ENCODE measurements around the gene PAX3.

Gene PAX3

GRCh38 chr2:222289278-222290160 lies 9.3 kb downstream of the PAX3 start:
- no peak for TF ChIP-seq REST (IDR thresholded peaks at IDR 0.05; ENCODE audit: insufficient read depth in 1 of 2, low read depth in 2 of 2, low read length in 2 of 2)

GRCh38 chr2:222288590-222289277 lies 10.1 kb downstream of the PAX3 start:
- TF ChIP-seq SIN3A (IDR thresholded peaks at IDR 0.05; ENCODE audit: borderline replicate concordance, insufficient read depth, low read length), result no peak
- TF ChIP-seq REST (IDR thresholded peaks at IDR 0.05; ENCODE audit: insufficient read depth in 1 of 2, low read depth in 2 of 2, low read length in 2 of 2), result no peak
- no peak for TF ChIP-seq TAF1 (IDR thresholded peaks at IDR 0.05; ENCODE audit: borderline replicate concordance, insufficient read depth, low read length)
- no peak for TF ChIP-seq FOXP2 (optimal IDR thresholded peaks at IDR 0.05; ENCODE audit: borderline replicate concordance, extremely low read depth, extremely low read length, insufficient read depth)

- TF ChIP-seq POLR2AphosphoS5 (IDR thresholded peaks at IDR 0.05; ENCODE audit: low read depth, low read length) (no peak), REST (IDR thresholded peaks at IDR 0.05; ENCODE audit: insufficient read depth in 1 of 2, low read depth in 2 of 2, low read length in 2 of 2) (no peak), TAF1 (IDR thresholded peaks at IDR 0.05; ENCODE audit: borderline replicate concordance, insufficient read depth, low read length) (no peak), FOXP2 (optimal IDR thresholded peaks at IDR 0.05; ENCODE audit: borderline replicate concordance, extremely low read depth, extremely low read length, insufficient read depth) (no peak), SIN3A (IDR thresholded peaks at IDR 0.05; ENCODE audit: borderline replicate concordance, insufficient read depth, low read length) (no peak)
Measured at GRCh38 chr2:222287862-222288479, 10.8 kb downstream of the PAX3 start.

GRCh38 chr2:222284466-222284865 lies 14.3 kb downstream of the PAX3 start:
- no peak for TF ChIP-seq SIN3A (IDR thresholded peaks at IDR 0.05; ENCODE audit: borderline replicate concordance, insufficient read depth, low read length)

GRCh38 chr2:222283634-222284033 lies 15.2 kb downstream of the PAX3 start:
- TF ChIP-seq POLR2AphosphoS5 (IDR thresholded peaks at IDR 0.05; ENCODE audit: low read depth, low read length) (no peak), FOXP2 (optimal IDR thresholded peaks at IDR 0.05; ENCODE audit: borderline replicate concordance, extremely low read depth, extremely low read length, insufficient read depth) (no peak), REST (IDR thresholded peaks at IDR 0.05; ENCODE audit: insufficient read depth in 1 of 2, low read depth in 2 of 2, low read length in 2 of 2) (no peak), SIN3A (IDR thresholded peaks at IDR 0.05; ENCODE audit: borderline replicate concordance, insufficient read depth, low read length) (no peak), TAF1 (IDR thresholded peaks at IDR 0.05; ENCODE audit: borderline replicate concordance, insufficient read depth, low read length) (no peak)
